ENCODE measurements around the gene HOXA3. TPM values are rescaled to one million over a fixed set of nuclear protein-coding genes. Genes with fewer than 3 reads are reported as not detected.

HOXA3 gene
- total RNA-seq, 4 donors from 2014 or later = 5.5 to 19.9 (median 6.2) TPM

GRCh38 chr7:27179030-27179429 lies 26.6 kb upstream of the HOXA3 start:
- Histone ChIP-seq H3K27ac (peak overlapping the region; percentile 42), H3K4me3 (peak overlapping the region; percentile 32), H3K36me3 (no peaks in the 10 kb centered on the region), H3K27me3 (peaks cover 45% of the 10 kb centered on the region), H3K9me3 (no peaks in the 10 kb centered on the region), H3K4me1 (peaks cover 48% of the 10 kb centered on the region)
- DNase-seq (ENCODE audit: low spot score in 2 of 2) = peak; percentile 55 to 74
- 56% methylated on average over 14 of the region's 14 CpGs for WGBS
- TF ChIP-seq CTCF (IDR thresholded peaks at IDR 0.05) (no peak), EP300 (IDR thresholded peaks at IDR 0.05) (no peak), POLR2AphosphoS5 (IDR thresholded peaks at IDR 0.05) (no peak), POLR2A (IDR thresholded peaks at IDR 0.05) (no peak)

DNA sequence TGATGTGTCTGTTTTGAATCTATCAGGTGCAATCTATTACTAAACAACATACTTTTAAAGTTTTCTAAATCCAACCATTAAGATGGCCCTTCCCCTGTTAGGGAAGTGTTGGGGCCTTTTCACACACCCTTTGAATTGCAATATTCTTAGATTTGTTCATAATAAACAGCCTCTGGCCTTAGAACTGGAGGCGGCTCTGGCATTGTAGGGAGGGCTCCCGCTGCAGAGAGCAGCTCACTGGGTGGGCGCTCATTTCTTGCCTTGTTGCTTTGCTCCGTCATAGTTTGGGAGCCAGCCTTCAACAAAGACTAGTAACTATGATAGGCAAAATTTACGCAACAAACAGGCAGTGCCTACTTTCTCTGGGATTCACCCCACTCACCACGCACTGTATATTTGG lies 26.0 kb upstream of the HOXA3 start:
- H3K4me3 ChIP-seq = peak overlapping the region; percentile 32
- DNase-seq (ENCODE audit: low spot score in 2 of 2) = peak; percentile 60 to 71
- peaks cover 46% of the 10 kb centered on the region for H3K4me1 ChIP-seq
- H3K9me3 ChIP-seq = no peaks in the 10 kb centered on the region
- H3K36me3 ChIP-seq = no peaks in the 10 kb centered on the region
- TF ChIP-seq EP300 (IDR thresholded peaks at IDR 0.05) = no peak
- H3K27me3 ChIP-seq = peaks cover 38% of the 10 kb centered on the region
- WGBS = 73% methylated on average over 6 of the region's 6 CpGs
- H3K27ac ChIP-seq = peak overlapping the region; percentile 68

DNA sequence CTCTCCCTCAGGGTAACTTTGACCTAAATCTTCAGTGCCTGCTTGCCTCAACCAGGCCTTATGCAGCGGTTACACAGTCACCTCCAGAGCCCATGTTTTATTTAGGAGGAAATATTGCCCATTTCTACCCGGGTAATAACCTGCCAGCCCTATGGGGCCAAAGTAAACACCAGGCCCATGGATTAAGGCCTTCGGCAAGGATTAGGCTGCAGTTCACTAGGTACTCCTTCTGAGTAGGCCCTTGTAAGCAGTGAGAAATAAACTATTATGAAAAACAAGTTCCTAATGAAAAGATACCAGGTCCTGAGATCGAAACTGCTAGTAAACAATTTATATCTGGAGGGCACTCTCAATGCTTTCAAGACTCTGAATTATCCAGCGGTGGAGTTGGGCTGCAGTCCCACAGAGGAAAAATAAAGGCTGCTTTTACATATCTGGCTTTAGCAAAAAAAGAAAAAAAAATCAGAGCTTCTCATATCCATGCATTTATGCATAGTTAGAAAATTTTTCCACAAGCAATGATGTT lies 25.5 kb upstream of the HOXA3 start:
- no peak for TF ChIP-seq CTCF (IDR thresholded peaks at IDR 0.05)
- no peak for TF ChIP-seq POLR2AphosphoS5 (IDR thresholded peaks at IDR 0.05)
- TF ChIP-seq POLR2A (IDR thresholded peaks at IDR 0.05) = no peak
- no peak for TF ChIP-seq EP300 (IDR thresholded peaks at IDR 0.05)
- DNase-seq (ENCODE audit: low spot score in 2 of 2) = peak in 1 of 2 donors; percentile 11
- H3K27ac ChIP-seq = peak overlapping the region; percentile 68
- peaks cover 33% of the 10 kb centered on the region for H3K27me3 ChIP-seq
- H3K4me1 ChIP-seq = peaks cover 46% of the 10 kb centered on the region
- peak overlapping the region; percentile 32 for H3K4me3 ChIP-seq
- WGBS = 48% methylated on average over 5 of the region's 5 CpGs
- no peaks in the 10 kb centered on the region for H3K36me3 ChIP-seq
- no peaks in the 10 kb centered on the region for H3K9me3 ChIP-seq

GRCh38 chr7:27176962-27177794 lies 24.8 kb upstream of the HOXA3 start:
- peak; percentile 65 to 74 for DNase-seq (ENCODE audit: low spot score in 2 of 2)
- Histone ChIP-seq H3K9me3 (no peaks in the 10 kb centered on the region), H3K4me1 (peaks cover 52% of the 10 kb centered on the region), H3K27ac (peak overlapping the region; percentile 68), H3K27me3 (peaks cover 26% of the 10 kb centered on the region), H3K36me3 (no peaks in the 10 kb centered on the region), H3K4me3 (peak overlapping the region; percentile 32)
- WGBS = 60% methylated on average over 21 of the region's 22 CpGs
- no peak for TF ChIP-seq CTCF (IDR thresholded peaks at IDR 0.05)
- TF ChIP-seq POLR2AphosphoS5 (IDR thresholded peaks at IDR 0.05) = no peak
- no peak for TF ChIP-seq EP300 (IDR thresholded peaks at IDR 0.05)
- TF ChIP-seq POLR2A (IDR thresholded peaks at IDR 0.05) = no peak

GRCh38 chr7:27176524-27176845 lies 24.1 kb upstream of the HOXA3 start:
- Histone ChIP-seq H3K36me3 (no peaks in the 10 kb centered on the region), H3K9me3 (no peaks in the 10 kb centered on the region), H3K4me1 (peaks cover 59% of the 10 kb centered on the region), H3K27ac (peak overlapping the region; percentile 68), H3K27me3 (peaks cover 19% of the 10 kb centered on the region), H3K4me3 (peak overlapping the region; percentile 32)
- TF ChIP-seq POLR2AphosphoS5 (IDR thresholded peaks at IDR 0.05) (no peak), CTCF (IDR thresholded peaks at IDR 0.05) (no peak), EP300 (IDR thresholded peaks at IDR 0.05) (no peak), POLR2A (IDR thresholded peaks at IDR 0.05) (no peak)
- DNase-seq (ENCODE audit: low spot score in 2 of 2) = peak in 1 of 2 donors; percentile 46
- 83% methylated on average over 3 of the region's 3 CpGs for whole genome bisulfite sequencing
